GM19239 (cell line): Measurements from ENCODE around the gene PLCB3.
A peak's percentile ranks its signal among the peaks of the same experiment; 100 is the strongest.

Source experiments
- DNase-seq: peaks from one replicate; pipeline ENCODE4 v3.0.0; 2011; ENCODE audit warnings: low spot score; ENCODE audit not compliant: insufficient read length
- FAIRE-seq: peaks from 2 replicates; lab custom pipeline; 2011; peaks lifted over from hg19 to GRCh38; lab: Jason Lieb, UNC

Gene PLCB3

DNA sequence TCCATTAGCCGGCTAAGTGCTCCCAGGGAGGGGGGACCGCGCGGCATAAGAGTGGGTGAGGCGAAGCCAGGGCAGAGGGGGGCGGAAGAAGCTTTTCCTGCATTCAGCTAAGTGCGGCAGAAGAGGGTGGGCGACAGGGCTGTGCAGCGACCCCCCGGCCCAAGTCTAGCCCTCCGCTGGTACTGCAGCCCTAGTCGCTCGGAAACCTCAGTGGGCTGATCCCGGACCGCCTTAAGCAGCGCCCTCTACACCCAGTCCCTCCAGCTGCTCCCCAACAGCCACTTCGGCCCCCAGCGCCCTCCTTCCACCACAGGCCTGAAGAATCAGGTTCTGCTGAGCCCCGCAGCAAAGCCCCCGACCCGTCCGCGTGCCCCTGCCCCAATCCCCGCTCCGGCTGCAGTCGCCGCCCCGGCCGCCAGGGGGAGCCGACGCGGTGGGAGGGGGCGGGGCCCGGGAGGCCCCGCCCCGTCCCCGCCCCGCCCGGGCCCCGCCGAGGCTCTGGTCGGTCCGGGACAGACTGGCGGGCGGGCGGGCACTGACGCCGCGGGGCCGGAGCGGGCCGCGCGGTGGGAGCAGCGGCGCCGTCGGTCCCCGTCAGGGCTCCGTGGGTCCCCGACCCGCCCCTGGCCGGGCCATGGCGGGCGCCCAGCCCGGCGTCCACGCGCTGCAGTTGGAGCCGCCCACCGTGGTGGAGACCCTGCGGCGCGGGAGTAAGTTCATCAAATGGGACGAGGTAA lies at the start of gene PLCB3:
Gene PLCB3, plus strand, starts transcription at position 515 of the 737 bp plus-strand sequence. Its CDS starts 120 bp downstream, at position 635.
- no peak for FAIRE-seq

GRCh38 chr11:64201543-64201942 lies 49.8 kb upstream of the PLCB3 start:
- FAIRE-seq (no peak), DNase-seq (no peak)

More for the DNA sequence above, at the start of gene PLCB3:
- peak; percentile 91 for DNase-seq

DNA sequence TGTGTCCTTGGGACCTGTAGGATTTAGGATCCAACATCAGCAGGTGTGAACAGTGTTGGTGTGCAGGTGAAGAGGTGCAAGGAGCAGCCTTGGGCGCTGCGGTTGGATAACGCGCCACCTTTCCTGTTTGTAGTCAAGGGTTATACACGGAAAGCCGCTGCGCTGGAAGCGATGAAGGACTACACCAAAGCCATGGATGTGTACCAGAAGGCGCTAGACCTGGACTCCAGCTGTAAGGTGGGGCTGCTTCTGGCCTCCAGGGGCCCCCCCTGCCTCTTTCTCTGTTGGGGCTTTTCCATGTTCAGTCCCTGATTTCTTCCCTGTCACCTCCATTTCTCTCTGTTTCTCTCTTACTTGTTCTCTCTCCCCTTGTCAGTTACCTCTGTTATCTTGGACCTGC lies 48.3 kb upstream of the PLCB3 start:
- DNase-seq (no peak), FAIRE-seq (no peak)

GRCh38 chr11:64203421-64204079 lies 47.8 kb upstream of the PLCB3 start:
- FAIRE-seq (no peak), DNase-seq (no peak)

GRCh38 chr11:64204080-64204440 lies 47.3 kb upstream of the PLCB3 start:
- no peak for FAIRE-seq
- no peak for DNase-seq

- FAIRE-seq (no peak), DNase-seq (peak; percentile 74)
Measured at GRCh38 chr11:64204464-64204989, 46.8 kb upstream of the PLCB3 start.

GRCh38 chr11:64206457-64207255 lies 44.7 kb upstream of the PLCB3 start, which contains the start of gene FERMT3:
FERMT3 (plus strand) TSS chr11:64206721; CDS start chr11:64207365, 644 bp downstream.
- FAIRE-seq = peak; percentile 89
- DNase-seq = peak; percentile 68

- FAIRE-seq = peak; percentile 90
- peak; percentile 97 for DNase-seq
Measured at GRCh38 chr11:64207256-64208085, 43.9 kb upstream of the PLCB3 start.

DNA sequence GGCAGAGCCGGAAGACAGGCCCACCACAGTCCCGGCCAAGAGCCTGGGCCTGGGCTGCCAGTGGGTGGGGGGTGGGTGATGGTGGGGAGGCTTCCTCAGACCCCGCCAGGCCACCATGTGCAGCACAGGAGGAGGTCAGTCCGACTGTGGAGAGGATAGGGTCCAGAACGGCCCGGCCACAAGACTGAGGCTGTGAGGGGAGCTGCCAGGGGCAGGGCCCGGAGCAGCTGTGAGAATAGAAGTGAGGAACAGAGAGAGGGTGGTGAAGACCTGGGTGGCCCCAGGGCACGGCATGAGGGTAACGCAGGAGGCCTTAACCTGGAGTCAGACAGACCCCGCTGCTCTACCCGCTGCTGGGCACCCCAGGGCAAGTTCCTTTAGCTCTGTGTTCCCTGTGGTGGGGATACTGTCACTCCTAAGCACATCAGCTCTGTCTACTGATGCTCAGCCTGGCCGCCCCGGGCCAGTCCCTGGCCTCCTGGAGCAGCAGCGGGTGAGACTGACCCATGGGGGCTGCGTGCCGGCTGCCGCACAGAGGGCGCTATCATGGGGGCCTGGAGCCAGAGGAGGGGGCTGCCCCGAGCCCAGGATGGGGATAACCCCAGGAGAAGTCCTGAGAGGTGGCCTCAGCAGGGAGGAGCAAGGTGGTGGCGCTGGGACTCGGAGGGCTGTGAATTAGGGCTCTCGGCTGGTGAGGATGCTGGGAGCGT lies 43.1 kb upstream of the PLCB3 start:
- FAIRE-seq = no peak
- DNase-seq = no peak

DNA sequence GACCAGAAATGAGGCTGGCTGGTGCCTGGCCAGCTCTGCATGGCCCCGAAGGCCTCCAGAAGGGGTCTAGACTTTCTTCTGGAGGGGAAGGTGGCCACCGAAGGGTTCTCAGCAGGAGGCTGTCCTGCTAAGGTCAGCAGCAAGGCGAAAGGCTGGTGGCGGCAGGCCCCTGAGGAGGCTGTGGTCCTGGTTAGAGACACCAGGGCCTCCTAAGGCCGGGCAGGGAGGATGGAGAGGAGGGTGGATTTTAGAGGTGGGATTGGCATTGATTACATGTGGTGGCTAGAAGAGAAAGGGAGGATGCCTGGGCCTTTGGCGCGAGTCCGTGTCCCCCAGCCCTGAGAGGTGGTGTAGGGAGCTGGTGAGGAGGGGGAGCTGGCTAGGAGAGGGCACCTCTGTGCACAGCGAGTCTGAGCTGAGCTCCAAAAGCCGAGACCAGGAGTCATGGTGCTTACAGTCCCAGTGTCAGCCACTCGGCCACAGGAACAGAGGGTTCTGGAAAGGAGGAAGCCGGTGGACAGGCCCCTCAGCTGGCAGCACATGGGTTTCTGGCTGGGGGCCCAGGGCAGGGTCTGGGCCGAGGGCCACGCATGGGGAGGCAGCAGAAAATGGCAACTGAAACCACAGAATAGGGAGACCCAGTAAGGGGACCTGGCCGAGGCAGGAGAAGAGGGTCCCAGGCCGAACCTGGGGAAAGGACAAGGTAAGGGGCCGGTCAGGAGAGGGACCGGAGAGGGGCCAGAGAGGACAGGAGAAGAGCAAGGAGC lies 42.4 kb upstream of the PLCB3 start:
- no peak for DNase-seq
- no peak for FAIRE-seq

- FAIRE-seq = no peak
- no peak for DNase-seq
Measured at GRCh38 chr11:64209563-64209843, 41.8 kb upstream of the PLCB3 start.

DNA sequence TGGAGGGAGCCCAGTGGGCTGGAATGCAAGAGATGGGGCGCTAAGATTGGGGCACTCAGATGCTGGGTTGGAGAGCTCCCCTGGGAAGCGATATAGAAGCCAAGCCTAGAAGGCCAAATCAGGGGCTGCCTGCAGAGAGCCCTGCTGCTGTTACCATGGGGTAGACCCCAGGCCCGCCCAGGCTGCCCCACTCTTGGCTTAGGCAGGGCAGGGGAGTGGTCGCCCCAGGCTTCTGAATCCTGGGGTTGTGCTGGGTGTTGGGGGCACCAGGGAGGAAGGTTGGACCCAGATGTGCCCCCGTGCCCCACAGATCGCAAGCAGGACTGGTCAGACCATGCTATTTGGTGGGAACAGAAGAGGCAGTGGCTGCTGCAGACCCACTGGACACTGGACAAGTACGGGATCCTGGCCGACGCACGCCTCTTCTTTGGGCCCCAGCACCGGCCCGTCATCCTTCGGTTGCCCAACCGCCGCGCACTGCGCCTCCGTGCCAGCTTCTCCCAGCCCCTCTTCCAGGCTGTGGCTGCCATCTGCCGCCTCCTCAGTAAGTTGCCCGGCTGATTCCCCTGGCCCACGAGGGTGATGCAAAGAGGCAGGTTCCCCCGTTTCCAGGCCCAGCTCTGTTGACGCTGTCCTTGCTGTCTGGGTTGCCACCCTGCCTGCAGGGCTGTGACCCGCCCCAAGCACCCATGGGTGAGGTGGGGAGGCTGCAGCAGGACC lies 40.9 kb upstream of the PLCB3 start:
- DNase-seq (no peak), FAIRE-seq (no peak)

DNA sequence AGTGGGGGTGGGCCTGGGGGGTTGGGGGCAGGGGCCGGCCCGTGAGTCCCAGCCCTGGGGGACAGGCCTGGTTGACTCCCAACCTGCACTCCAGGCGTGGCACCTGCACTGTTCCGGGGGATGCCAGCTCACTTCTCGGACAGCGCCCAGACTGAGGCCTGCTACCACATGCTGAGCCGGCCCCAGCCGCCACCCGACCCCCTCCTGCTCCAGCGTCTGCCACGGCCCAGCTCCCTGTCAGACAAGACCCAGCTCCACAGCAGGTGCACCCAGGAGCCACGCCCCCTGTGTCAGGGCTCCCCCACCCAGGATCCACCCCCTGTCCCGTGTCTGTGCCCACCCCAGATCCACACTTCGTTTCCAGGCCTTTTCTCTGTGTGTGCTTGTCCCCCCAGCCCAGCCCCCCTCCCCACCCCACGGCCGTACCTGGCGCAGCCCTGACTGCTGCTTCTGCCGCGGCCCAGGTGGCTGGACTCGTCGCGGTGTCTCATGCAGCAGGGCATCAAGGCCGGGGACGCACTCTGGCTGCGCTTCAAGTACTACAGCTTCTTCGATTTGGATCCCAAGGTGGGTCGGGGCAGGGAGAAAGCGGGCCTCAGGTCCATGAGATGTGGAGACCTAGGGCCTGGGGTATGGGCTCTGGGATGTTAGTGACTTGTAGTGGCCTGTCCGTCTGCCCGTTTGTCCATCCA lies 40.0 kb upstream of the PLCB3 start:
- DNase-seq = no peak
- no peak for FAIRE-seq

- no peak for FAIRE-seq
Measured at GRCh38 chr11:64216879-64217278, 34.5 kb upstream of the PLCB3 start.

DNA sequence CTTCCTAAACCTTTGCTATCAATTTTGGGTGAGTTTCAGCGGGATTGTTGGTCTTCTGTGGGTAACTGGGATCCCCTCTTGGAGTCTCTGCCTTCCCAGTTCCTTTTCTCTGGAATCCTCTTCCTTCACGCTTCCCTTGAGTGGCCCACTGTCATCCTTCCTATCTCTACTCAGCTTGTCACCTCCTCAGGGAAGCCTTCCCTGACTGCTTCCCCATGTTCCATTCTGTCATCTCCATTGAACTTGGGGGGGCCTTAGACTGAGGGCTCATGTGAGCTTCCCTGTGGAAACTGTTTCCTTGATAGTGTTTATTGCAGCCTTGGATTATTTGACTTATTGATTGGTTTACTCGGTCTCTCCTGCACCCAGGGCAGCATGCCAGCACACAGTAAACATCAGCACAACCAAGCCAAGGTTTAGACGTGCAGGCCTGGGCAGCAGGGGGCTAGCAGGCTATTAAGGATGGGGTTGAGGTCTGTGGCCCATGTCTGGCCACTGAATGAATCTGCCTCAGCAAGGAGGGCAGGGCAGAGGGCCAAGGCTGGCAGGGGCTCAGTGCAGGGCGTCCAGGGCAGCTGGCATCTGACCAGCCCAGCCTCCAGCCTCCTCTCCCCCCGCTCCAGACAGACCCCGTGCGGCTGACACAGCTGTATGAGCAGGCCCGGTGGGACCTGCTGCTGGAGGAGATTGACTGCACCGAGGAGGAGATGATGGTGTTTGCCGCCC lies 32.5 kb upstream of the PLCB3 start:
- FAIRE-seq (no peak), DNase-seq (no peak)

More at GRCh38 chr11:64216879-64217278, 34.5 kb upstream of the PLCB3 start:
- DNase-seq = no peak

GRCh38 chr11:64219354-64219684 lies 32.0 kb upstream of the PLCB3 start:
- DNase-seq = no peak
- FAIRE-seq = no peak

DNA sequence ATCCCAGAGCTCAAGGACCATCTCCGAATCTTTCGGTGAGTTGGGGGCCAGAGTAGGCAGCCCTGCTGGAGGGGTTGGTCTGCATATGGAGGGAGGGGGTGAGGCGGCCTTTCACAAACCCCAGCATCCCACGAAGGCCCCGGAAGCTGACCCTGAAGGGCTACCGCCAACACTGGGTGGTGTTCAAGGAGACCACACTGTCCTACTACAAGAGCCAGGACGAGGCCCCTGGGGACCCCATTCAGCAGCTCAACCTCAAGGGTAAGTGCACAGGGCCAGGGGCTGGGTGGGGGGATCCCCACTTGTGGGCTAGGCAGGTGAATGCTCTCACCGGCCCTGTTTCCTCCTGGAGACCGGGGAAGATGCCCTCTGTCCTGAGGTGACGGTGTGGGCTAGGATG lies 31.6 kb upstream of the PLCB3 start:
- FAIRE-seq = no peak
- DNase-seq = no peak
